ENCODE results near the gene NEK4. TPM values are rescaled to one million over a fixed set of nuclear protein-coding genes. Genes with fewer than 3 reads are reported as not detected.
A peak's percentile ranks its signal among the peaks of the same experiment; 100 is the strongest.

The NEK4 gene
- total and polyA plus RNA-seq, 4 donors: 5.4 to 28.7 (median 15.4) TPM

GRCh38 chr3:52705688-52706686, 64.8 kb downstream of the NEK4 start, which contains the start of the genes GLT8D1 and SPCS1:
TSS of gene GLT8D1 (minus strand) at chr3:52705791. CDS start at chr3:52700460, 5,331 bp downstream.
TSS of gene SPCS1 (plus strand) at chr3:52706106. CDS start at chr3:52706247, 141 bp downstream.
- H3K27ac ChIP-seq (ENCODE audit: low read depth in 1 of 2, low read length in 2 of 2): peak within 1 kb of the TSS; percentile 83 to 86
- peak within 1 kb of the TSS; percentile 85 to 86 for H3K9ac ChIP-seq (ENCODE audit: low read depth in 1 of 2, low read length in 2 of 2)
- H3K9me3 ChIP-seq (ENCODE audit: control insufficient read depth in 4 of 4, low read length in 3 of 4): no peaks in the 10 kb centered on the region
- TF ChIP-seq FOXA1 (IDR thresholded peaks at IDR 0.05): no peak
- no peak for TF ChIP-seq HNF4G (IDR thresholded peaks at IDR 0.05)
- peak; percentile 79 to 93 for TF ChIP-seq GABPA (IDR thresholded peaks at IDR 0.05 in 1 of 2, conservative IDR thresholded peaks at IDR 0.05 in 1 of 2)
- TF ChIP-seq ZBTB33 (IDR thresholded peaks at IDR 0.05): no peak
- TF ChIP-seq REST (IDR thresholded peaks at IDR 0.05): peak; percentile 33
- peak; percentile 95 for TF ChIP-seq YY1 (IDR thresholded peaks at IDR 0.05)
- DNase-seq (ENCODE audit: low spot score): peak; percentile 90
- under 1% methylated on average over 94 of the region's 94 CpGs for WGBS
- peaks cover 0 to 9% (median 5%) of the 10 kb centered on the region in 4 donors for H3K36me3 ChIP-seq (ENCODE audit: control insufficient read depth in 4 of 4, insufficient read depth in 3 of 4, low read depth in 1 of 4, low read length in 3 of 4)
- H3K4me3 ChIP-seq (ENCODE audit: low read depth in 1 of 3, low read length in 3 of 3): peak within 1 kb of the TSS; percentile 71 to 94 (median 84)
- peaks cover 2 to 38% (median 26%) of the 10 kb centered on the region in 4 donors for H3K4me1 ChIP-seq (ENCODE audit: control insufficient read depth in 4 of 4, insufficient read depth in 4 of 4, low read length in 3 of 4)
- H3K27me3 ChIP-seq (ENCODE audit: control insufficient read depth in 4 of 4, insufficient read depth in 4 of 4, low read length in 3 of 4): no peaks in the 10 kb centered on the region

- DNase-seq (ENCODE audit: low spot score): no peak
- WGBS: under 1% methylated on average over 25 of the region's 25 CpGs
Observed at GRCh38 chr3:52705438-52705687, 65.4 kb downstream of the NEK4 start.

More at GRCh38 chr3:52705438-52705687, 65.4 kb downstream of the NEK4 start:
- H3K4me3 ChIP-seq (ENCODE audit: low read depth in 1 of 3, low read length in 3 of 3): peak overlapping the region; percentile 71 to 94 (median 84)
- no peaks in the 10 kb centered on the region for H3K9me3 ChIP-seq (ENCODE audit: control insufficient read depth in 4 of 4, low read length in 3 of 4)
- no peaks in the 10 kb centered on the region for H3K27me3 ChIP-seq (ENCODE audit: control insufficient read depth in 4 of 4, insufficient read depth in 4 of 4, low read length in 3 of 4)
- H3K27ac ChIP-seq (ENCODE audit: low read depth in 1 of 2, low read length in 2 of 2): peak overlapping the region; percentile 83 to 86
- peaks cover 0 to 9% (median 5%) of the 10 kb centered on the region in 4 donors for H3K36me3 ChIP-seq (ENCODE audit: control insufficient read depth in 4 of 4, insufficient read depth in 3 of 4, low read depth in 1 of 4, low read length in 3 of 4)
- peak overlapping the region; percentile 71 to 84 for H3K9ac ChIP-seq (ENCODE audit: low read depth in 1 of 2, low read length in 2 of 2)
- TF ChIP-seq NR2F2 (IDR thresholded peaks at IDR 0.05): no peak
- TF ChIP-seq GABPA (IDR thresholded peaks at IDR 0.05 in 1 of 2, conservative IDR thresholded peaks at IDR 0.05 in 1 of 2): no peak
- no peak for TF ChIP-seq YY1 (IDR thresholded peaks at IDR 0.05)
- no peak for TF ChIP-seq RXRA (IDR thresholded peaks at IDR 0.05)
- TF ChIP-seq FOXA2 (IDR thresholded peaks at IDR 0.05): no peak
- TF ChIP-seq HNF4A (conservative IDR thresholded peaks at IDR 0.05): no peak
- TF ChIP-seq CTCF (IDR thresholded peaks at IDR 0.05; ENCODE audit: low read depth, low read length, missing input control): no peak
- peaks cover 2 to 38% (median 26%) of the 10 kb centered on the region in 4 donors for H3K4me1 ChIP-seq (ENCODE audit: control insufficient read depth in 4 of 4, insufficient read depth in 4 of 4, low read length in 3 of 4)
